NT2/D1 (cell line): ENCODE results near the gene PIK3R4.

Source experiments
- DNase-seq: peaks from one replicate; pipeline ENCODE4 v3.0.0-alpha.2; 2011; ENCODE audit warnings: low read depth, low spot score
- H3K27me3 ChIP-seq: 2 replicates; pipeline ENCODE4 v1.6.0; 2011; ENCODE audit warnings: mild to moderate bottlenecking; ENCODE audit not compliant: insufficient read length, insufficient read depth
- H3K36me3 ChIP-seq: 2 replicates; pipeline ENCODE4 v1.6.1; 2011; ENCODE audit warnings: mild to moderate bottlenecking, low read length, mixed read lengths; ENCODE audit not compliant: insufficient read depth, insufficient read length
- H3K4me1 ChIP-seq: 2 replicates; pipeline ENCODE4 v1.5.1; 2011; ENCODE audit not compliant: insufficient read depth, insufficient read length
- H3K4me3 ChIP-seq: 2 replicates; pipeline ENCODE4 v1.5.1; 2011; ENCODE audit warnings: low read depth; ENCODE audit not compliant: insufficient read length
- H3K9ac ChIP-seq: 2 replicates; pipeline ENCODE4 v1.6.0; 2011; ENCODE audit warnings: low read depth; ENCODE audit not compliant: insufficient read length
- H3K9me3 ChIP-seq: 2 replicates; pipeline ENCODE4 v1.5.1; 2011; ENCODE audit warnings: mild to moderate bottlenecking, low read length; ENCODE audit not compliant: insufficient read depth
- SUZ12 ChIP-seq: IDR thresholded peaks from 2 replicates; pipeline ENCODE4 v1.6.1; 2011; ENCODE audit not compliant: insufficient read length, insufficient read depth; ENCODE audit errors: extremely low read depth
- YY1 ChIP-seq: IDR thresholded peaks from 2 replicates; pipeline ENCODE4 v1.6.1; 2011; ENCODE audit not compliant: insufficient read length, insufficient read depth
- ZNF274 ChIP-seq: IDR thresholded peaks from 2 replicates; pipeline ENCODE4 v1.6.1; 2011; ENCODE audit warnings: mild to moderate bottlenecking, low read depth, low read length

The PIK3R4 gene

DNA sequence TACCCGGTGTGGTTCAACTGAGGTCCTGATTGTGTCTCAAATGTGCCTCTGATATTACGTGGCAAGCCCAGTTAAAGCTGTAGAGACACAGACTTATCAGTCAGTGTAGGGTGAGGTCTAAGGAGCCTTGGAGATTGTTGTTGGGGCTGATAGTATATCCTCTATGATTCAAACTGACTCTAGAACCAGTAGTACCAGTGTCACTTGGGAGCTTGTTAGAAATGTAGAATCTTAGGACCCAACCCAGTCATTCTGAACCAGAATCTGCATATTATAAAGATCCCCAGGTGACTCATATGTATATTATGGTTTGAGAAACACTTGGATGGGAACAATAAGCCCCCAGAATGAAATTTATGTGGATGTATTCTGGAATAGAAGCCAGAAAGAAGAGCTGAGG, 83.5 kb downstream of the PIK3R4 start:
- no peaks in the 10 kb centered on the region for H3K4me1 ChIP-seq
- no peaks in the 10 kb centered on the region for H3K9me3 ChIP-seq
- H3K27me3 ChIP-seq = no peaks in the 10 kb centered on the region
- no peak overlapping the region for H3K9ac ChIP-seq
- peaks cover 9% of the 10 kb centered on the region for H3K36me3 ChIP-seq
- H3K4me3 ChIP-seq = no peak overlapping the region
- no peak for TF ChIP-seq ZNF274
- TF ChIP-seq YY1 = no peak
- no peak for TF ChIP-seq SUZ12
- no peak for DNase-seq

GRCh38 chr3:130662501-130662996, 84.1 kb downstream of the PIK3R4 start:
- H3K4me3 ChIP-seq = no peak overlapping the region
- no peaks in the 10 kb centered on the region for H3K9me3 ChIP-seq
- no peaks in the 10 kb centered on the region for H3K27me3 ChIP-seq
- TF ChIP-seq YY1 (no peak), ZNF274 (no peak), SUZ12 (no peak)
- no peak for DNase-seq
- H3K4me1 ChIP-seq = no peaks in the 10 kb centered on the region
- H3K36me3 ChIP-seq = peaks cover 10% of the 10 kb centered on the region
- no peak overlapping the region for H3K9ac ChIP-seq

GRCh38 chr3:130661140-130661891, 85.3 kb downstream of the PIK3R4 start:
- Histone ChIP-seq H3K27me3 (no peaks in the 10 kb centered on the region), H3K36me3 (peaks cover 20% of the 10 kb centered on the region), H3K4me1 (no peaks in the 10 kb centered on the region), H3K9me3 (peaks cover 11% of the 10 kb centered on the region; the same call in 1 of the 2 replicates), H3K9ac (no peak overlapping the region), H3K4me3 (no peak overlapping the region)
- DNase-seq = no peak
- no peak for TF ChIP-seq SUZ12
- no peak for TF ChIP-seq YY1
- no peak for TF ChIP-seq ZNF274

- H3K4me1 ChIP-seq = no peaks in the 10 kb centered on the region
- H3K4me3 ChIP-seq = no peak overlapping the region
- H3K27me3 ChIP-seq = no peaks in the 10 kb centered on the region
- peaks cover 25% of the 10 kb centered on the region for H3K36me3 ChIP-seq
- no peak for DNase-seq
- H3K9me3 ChIP-seq = peaks cover 20% of the 10 kb centered on the region; the same call in 1 of the 2 replicates
- TF ChIP-seq ZNF274 = no peak
- TF ChIP-seq YY1 = no peak
- no peak for TF ChIP-seq SUZ12
- H3K9ac ChIP-seq = no peak overlapping the region
Measured at GRCh38 chr3:130659911-130660310, 86.7 kb downstream of the PIK3R4 start.

DNA sequence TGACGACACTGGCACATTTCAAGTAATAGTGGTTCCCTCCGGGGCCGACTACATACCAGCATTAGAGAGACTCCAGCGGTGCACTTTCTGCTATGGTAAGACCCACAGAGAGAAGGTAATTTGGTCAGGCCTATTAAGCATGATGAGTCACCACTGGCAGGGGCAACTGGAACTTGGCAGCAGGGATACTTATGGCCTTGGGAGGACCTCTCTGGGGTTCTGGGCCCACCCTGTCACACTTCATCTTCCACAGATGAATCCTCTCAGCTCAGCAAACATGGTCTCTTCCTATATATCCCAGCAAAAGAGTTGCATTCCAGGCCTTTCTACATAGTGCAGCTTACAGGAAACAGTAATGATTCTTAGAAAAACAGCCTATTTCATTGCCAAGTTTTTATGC, 88.0 kb downstream of the PIK3R4 start:
- no peak for TF ChIP-seq YY1
- TF ChIP-seq SUZ12 = no peak
- no peak for TF ChIP-seq ZNF274
- DNase-seq = no peak
- H3K4me3 ChIP-seq = no peak overlapping the region

GRCh38 chr3:130656627-130657026, 90.0 kb downstream of the PIK3R4 start:
- peaks cover 25% of the 10 kb centered on the region for H3K36me3 ChIP-seq
- H3K9ac ChIP-seq = no peak overlapping the region
- peaks cover 20% of the 10 kb centered on the region; the same call in 1 of the 2 replicates for H3K9me3 ChIP-seq
- no peak for DNase-seq
- no peaks in the 10 kb centered on the region for H3K27me3 ChIP-seq
- H3K4me1 ChIP-seq = no peaks in the 10 kb centered on the region
- H3K4me3 ChIP-seq = no peak overlapping the region
- TF ChIP-seq ZNF274 = no peak
- no peak for TF ChIP-seq YY1
- no peak for TF ChIP-seq SUZ12

More for the DNA sequence above, 88.0 kb downstream of the PIK3R4 start:
- H3K27me3 ChIP-seq = no peaks in the 10 kb centered on the region
- no peaks in the 10 kb centered on the region for H3K4me1 ChIP-seq
- peaks cover 25% of the 10 kb centered on the region for H3K36me3 ChIP-seq
- H3K9ac ChIP-seq = no peak overlapping the region
- peaks cover 20% of the 10 kb centered on the region; the same call in 1 of the 2 replicates for H3K9me3 ChIP-seq

DNA sequence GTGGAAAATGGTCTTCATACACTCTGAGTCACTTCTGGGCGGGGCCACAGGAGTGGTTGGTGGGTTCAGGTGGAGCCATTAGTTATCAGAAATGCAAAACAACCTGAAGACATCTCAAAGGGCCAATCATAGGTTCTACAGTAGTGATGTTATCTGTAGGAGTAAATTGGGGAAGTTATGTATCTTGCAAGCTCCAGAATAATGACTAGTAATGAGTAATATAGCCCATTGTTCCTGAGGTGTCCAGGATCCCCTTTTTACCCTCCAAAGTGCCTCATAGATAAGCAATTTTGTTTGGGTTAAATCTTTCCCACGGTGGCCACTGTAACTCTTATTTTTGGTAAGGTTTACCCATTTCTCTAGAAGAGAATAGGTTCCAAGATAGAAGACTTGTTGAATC, 91.7 kb downstream of the PIK3R4 start:
- DNase-seq = no peak
- peaks cover 20% of the 10 kb centered on the region; the same call in 1 of the 2 replicates for H3K9me3 ChIP-seq
- no peak overlapping the region for H3K9ac ChIP-seq
- H3K36me3 ChIP-seq = peaks cover 25% of the 10 kb centered on the region
- no peaks in the 10 kb centered on the region for H3K27me3 ChIP-seq
- no peak for TF ChIP-seq YY1
- TF ChIP-seq SUZ12 = no peak
- TF ChIP-seq ZNF274 = no peak
- no peaks in the 10 kb centered on the region for H3K4me1 ChIP-seq
- no peak overlapping the region for H3K4me3 ChIP-seq
